ENCODE measurements around the gene ZNF791. TPM values are rescaled to one million over a fixed set of nuclear protein-coding genes. Genes with fewer than 3 reads are reported as not detected.

Gene ZNF791
- total and polyA plus RNA-seq, 10 donors = 6.8 to 64.9 (median 30.9) TPM

- WGBS, 5 donors = 0% methylated on average over 61 to 68 of the region's 68 CpGs
- intact Hi-C loops (cut with DNase I; ENCODE audit: low total_unique reads) = no loop called here
Measured at GRCh38 chr19:12681074-12681987, 70.6 kb downstream of the ZNF791 start, which contains the start of gene DHPS. DHPS (minus strand) TSS chr19:12681880; CDS start chr19:12681766, 114 bp downstream.

More at GRCh38 chr19:12681074-12681987, 70.6 kb downstream of the ZNF791 start, which contains the start of gene DHPS:
- no peaks in the 10 kb centered on the region for H3K9me3 ChIP-seq
- peaks cover 9 to 45% (median 24%) of the 10 kb centered on the region in 6 donors for H3K4me1 ChIP-seq
- peak within 1 kb of the TSS; percentile 44 to 99 (median 95) for H3K4me3 ChIP-seq
- TF ChIP-seq POLR2A (IDR thresholded peaks at IDR 0.05) (no peak), POLR2AphosphoS5 (IDR thresholded peaks at IDR 0.05) (peak; percentile 86 to 90 (median 88))
- no peaks in the 10 kb centered on the region for H3K27me3 ChIP-seq (replicated peaks in 1 of 7)
- H3K36me3 ChIP-seq = peaks cover 0 to 41% (median 37%) of the 10 kb centered on the region in 6 donors
- H3K27ac ChIP-seq = peak within 1 kb of the TSS; percentile 95 to 99 (median 98)
- DNase-seq = peak; percentile 96

Other genes with a start within 250 kb of the ZNF791 start
- 1 to 10 TPM; 1.6 to 6.1 (median 3.8) TPM for gene ZNF442, start 245.2 kb upstream of the ZNF791 start, total RNA-seq
- gene ZNF442, start 245.2 kb upstream of the ZNF791 start, polyA plus RNA-seq = 1 to 10 TPM in 1 of 3 donors, under 1 TPM in 2; 0.48 to 1.5 (median 0.54) TPM
- gene ZNF799, start 209.6 kb upstream of the ZNF791 start, total RNA-seq = 10 to 100 TPM in 1 of 7 donors, 1 to 10 TPM in 6; 6.3 to 12.8 (median 7.6) TPM
- 1 to 10 TPM; 3.2 to 4.4 (median 4.0) TPM for gene ZNF799, start 209.6 kb upstream of the ZNF791 start, polyA plus RNA-seq
- 1 to 10 TPM; 2.7 to 9.7 (median 4.5) TPM for gene ZNF443, start 169.9 kb upstream of the ZNF791 start, total RNA-seq
- 1 to 10 TPM; 1.4 to 2.0 (median 1.9) TPM for gene ZNF443, start 169.9 kb upstream of the ZNF791 start, polyA plus RNA-seq
- 1 to 10 TPM; 3.9 to 6.8 (median 4.2) TPM for gene ZNF709, start 126.1 kb upstream of the ZNF791 start, total RNA-seq
- gene ZNF709, start 126.1 kb upstream of the ZNF791 start, polyA plus RNA-seq = 1 to 10 TPM; 1.1 to 1.4 (median 1.3) TPM
- gene ZNF564, start 59.4 kb upstream of the ZNF791 start, total RNA-seq = 10 to 100 TPM; 17.0 to 24.5 (median 21.7) TPM
- gene ZNF564, start 59.4 kb upstream of the ZNF791 start, polyA plus RNA-seq = 10 to 100 TPM in 1 of 3 donors, 1 to 10 TPM in 2; 5.9 to 11.4 (median 6.5) TPM
- gene ZNF490, start 107 bp upstream of the ZNF791 start, total RNA-seq = 10 to 100 TPM; 11.6 to 21.7 (median 15.4) TPM
- gene ZNF490, start 107 bp upstream of the ZNF791 start, polyA plus RNA-seq = 1 to 10 TPM in 1 of 3 donors, under 1 TPM in 2; 0.77 to 1.1 (median 0.93) TPM
- 100 to 1,000 TPM; 145 to 288 (median 218) TPM for gene MAN2B1, start 55.8 kb downstream of the ZNF791 start, total RNA-seq
- 100 to 1,000 TPM in 1 of 3 donors, 10 to 100 TPM in 2; 50.6 to 122 (median 83.3) TPM for gene MAN2B1, start 55.8 kb downstream of the ZNF791 start, polyA plus RNA-seq
- gene WDR83, start 55.9 kb downstream of the ZNF791 start, total RNA-seq = 10 to 100 TPM in 6 of 7 donors, 1 to 10 TPM in 1; 6.4 to 15.7 (median 12.9) TPM
- 10 to 100 TPM; 17.0 to 19.5 (median 19.0) TPM for gene WDR83, start 55.9 kb downstream of the ZNF791 start, polyA plus RNA-seq
- gene DHPS, start 71.0 kb downstream of the ZNF791 start, total RNA-seq = 100 to 1,000 TPM in 3 of 7 donors, 10 to 100 TPM in 4; 86.8 to 158 (median 96.0) TPM
- 10 to 100 TPM; 55.1 to 76.6 (median 59.3) TPM for gene DHPS, start 71.0 kb downstream of the ZNF791 start, polyA plus RNA-seq
- gene GNG14, start 77.1 kb downstream of the ZNF791 start, total RNA-seq = not detected
- gene GNG14, start 77.1 kb downstream of the ZNF791 start, polyA plus RNA-seq = not detected
- gene FBXW9, start 85.7 kb downstream of the ZNF791 start, total RNA-seq = 1 to 10 TPM; 1.7 to 5.3 (median 3.8) TPM
- gene FBXW9, start 85.7 kb downstream of the ZNF791 start, polyA plus RNA-seq = 1 to 10 TPM; 4.8 to 7.4 (median 5.2) TPM
- 10 to 100 TPM; 47.5 to 83.6 (median 61.5) TPM for gene TNPO2, start 113.0 kb downstream of the ZNF791 start, total RNA-seq
- gene TNPO2, start 113.0 kb downstream of the ZNF791 start, polyA plus RNA-seq = 10 to 100 TPM; 15.8 to 30.4 (median 22.9) TPM
- gene TRIR, start 123.8 kb downstream of the ZNF791 start, total RNA-seq = 100 to 1,000 TPM; 127 to 225 (median 150) TPM
- gene TRIR, start 123.8 kb downstream of the ZNF791 start, polyA plus RNA-seq = 100 to 1,000 TPM; 346 to 403 (median 386) TPM
- gene GET3, start 126.6 kb downstream of the ZNF791 start, total RNA-seq = 10 to 100 TPM; 32.7 to 50.7 (median 38.4) TPM
- 10 to 100 TPM; 35.4 to 68.0 (median 52.8) TPM for gene GET3, start 126.6 kb downstream of the ZNF791 start, polyA plus RNA-seq
- not detected for gene BEST2, start 140.9 kb downstream of the ZNF791 start, total RNA-seq
- not detected for gene BEST2, start 140.9 kb downstream of the ZNF791 start, polyA plus RNA-seq
- gene HOOK2, start 164.6 kb downstream of the ZNF791 start, total RNA-seq = 10 to 100 TPM; 14.8 to 27.4 (median 25.2) TPM
- gene HOOK2, start 164.6 kb downstream of the ZNF791 start, polyA plus RNA-seq = 10 to 100 TPM in 2 of 3 donors, 1 to 10 TPM in 1; 7.1 to 24.3 (median 20.5) TPM
- 100 to 1,000 TPM; 102 to 363 (median 189) TPM for gene JUNB, start 180.6 kb downstream of the ZNF791 start, total RNA-seq
- 100 to 1,000 TPM in 1 of 3 donors, 10 to 100 TPM in 2; 57.5 to 118 (median 64.0) TPM for gene JUNB, start 180.6 kb downstream of the ZNF791 start, polyA plus RNA-seq
- 100 to 1,000 TPM in 6 of 7 donors, 10 to 100 TPM in 1; 97.9 to 203 (median 140) TPM for gene PRDX2, start 190.9 kb downstream of the ZNF791 start, total RNA-seq
- gene PRDX2, start 190.9 kb downstream of the ZNF791 start, polyA plus RNA-seq = 100 to 1,000 TPM in 2 of 3 donors, 10 to 100 TPM in 1; 78.3 to 123 (median 108) TPM
- 1 to 10 TPM in 4 of 7 donors, not detected in 3; 1.1 to 4.8 (median 3.4) TPM for gene THSD8, start 191.1 kb downstream of the ZNF791 start, total RNA-seq
- 1 to 10 TPM; 5.2 to 9.1 (median 5.7) TPM for gene THSD8, start 191.1 kb downstream of the ZNF791 start, polyA plus RNA-seq
- 10 to 100 TPM in 6 of 7 donors, 1 to 10 TPM in 1; 9.8 to 15.9 (median 11.7) TPM for gene RNASEH2A, start 195.7 kb downstream of the ZNF791 start, total RNA-seq
- 10 to 100 TPM in 2 of 3 donors, 1 to 10 TPM in 1; 4.4 to 12.2 (median 11.4) TPM for gene RNASEH2A, start 195.7 kb downstream of the ZNF791 start, polyA plus RNA-seq
- gene RTBDN, start 223.7 kb downstream of the ZNF791 start, total RNA-seq = not detected
- not detected for gene RTBDN, start 223.7 kb downstream of the ZNF791 start, polyA plus RNA-seq
- gene MAST1, start 227.6 kb downstream of the ZNF791 start, total RNA-seq = under 1 TPM in 6 of 7 donors, not detected in 1; 0.23 to 0.65 (median 0.33) TPM
- gene MAST1, start 227.6 kb downstream of the ZNF791 start, polyA plus RNA-seq = under 1 TPM in 2 of 3 donors, not detected in 1; 0.12 to 0.32 TPM